ENCODE data around the gene CBLN2.

DNA sequence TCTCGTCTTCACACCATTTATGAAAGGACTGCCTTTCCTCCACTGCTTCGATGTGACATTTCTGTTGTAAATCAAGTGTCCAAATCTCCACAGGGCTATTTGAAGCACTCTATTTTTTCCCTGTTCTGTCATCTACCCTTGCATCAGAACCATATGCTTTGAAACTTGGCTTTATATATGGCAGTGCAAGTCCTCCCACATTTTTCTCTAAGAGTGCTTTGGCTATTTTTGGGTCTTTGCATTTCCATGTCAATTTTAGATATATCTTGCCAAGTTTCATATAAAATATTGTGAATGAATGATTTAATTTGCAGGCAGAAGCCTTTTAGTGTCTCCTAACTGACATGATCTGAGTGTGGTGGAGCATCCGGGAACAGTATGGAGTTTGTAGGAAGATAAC, 37.8 kb upstream of the CBLN2 start:
- no peak for TF ChIP-seq CTCF (IDR thresholded peaks at IDR 0.05)
- TF ChIP-seq EP300 (IDR thresholded peaks at IDR 0.05): no peak
